ENCODE results near the gene DDIT4. TPM values are rescaled to one million over a fixed set of nuclear protein-coding genes. Genes with fewer than 3 reads are reported as not detected.

Gene DDIT4
- polyA plus RNA-seq, 3 donors: 26.1 to 611 (median 45.8) TPM

- H3K79me2 ChIP-seq (ENCODE audit: insufficient read depth, low read length): peaks cover 10% of the 10 kb centered on the region
- H3K27me3 ChIP-seq (ENCODE audit: control insufficient read depth in 2 of 2, insufficient read depth in 2 of 2, low read length in 2 of 2): no peaks in the 10 kb centered on the region
- Mint-ChIP-seq H3K36me3 (peaks cover 0 to 3% of the 10 kb centered on the region in 2 donors), H3K4me1 (peaks cover 60% of the 10 kb centered on the region), H3K4me3 (peak overlapping the region in 1 of 2 donors; percentile 72), H3K27ac (peak overlapping the region; percentile 58 to 90 (median 83)), H3K27me3 (ENCODE audit: low read depth in 3 of 3) (peaks cover 0 to 2% (median 0%) of the 10 kb centered on the region in 3 donors), H3K9me3 (no peaks in the 10 kb centered on the region)
- peaks cover 58 to 64% of the 10 kb centered on the region in 2 donors for H3K4me1 ChIP-seq (ENCODE audit: control insufficient read depth in 1 of 2, insufficient read depth in 2 of 2, low read length in 2 of 2)
- intact Hi-C loops (cut with micrococcal nuclease): loop anchor here in 1 of 2 donors (5.0 kb wide), 1 partner anchor 43 kb away; the partner anchor contains the start of gene DDIT4
- TF ChIP-seq CTCF (IDR thresholded peaks at IDR 0.05): no peak
- DNase-seq: peak in 2 of 3 donors; percentile 48 to 61
- H2AFZ ChIP-seq (ENCODE audit: insufficient read depth, low read depth, low read length, poor library complexity, severe bottlenecking): peak overlapping the region; percentile 22
- H3K4me2 ChIP-seq (replicated peaks; ENCODE audit: extremely low read depth, low read length, poor library complexity, severe bottlenecking): peak overlapping the region; percentile 30
- peak overlapping the region in 1 of 3 experiments; percentile 2 for H3K4me3 ChIP-seq (replicated peaks in 1 of 3; ENCODE audit: low read depth in 2 of 3, low read length in 3 of 3)
- peak overlapping the region; percentile 27 to 73 for H3K27ac ChIP-seq (ENCODE audit: low read depth in 1 of 2, low read length in 2 of 2)
- no CpG with 5 or more reads among the region's 2 CpGs for WGBS (ENCODE audit: insufficient coverage)
- H4K20me1 ChIP-seq (ENCODE audit: insufficient read depth, low read length): no peaks in the 10 kb centered on the region
- H3K9me3 ChIP-seq (replicated peaks in 1 of 2; ENCODE audit: control insufficient read depth in 1 of 2, insufficient read depth in 1 of 2, low read length in 2 of 2): no peaks in the 10 kb centered on the region
- no peaks in the 10 kb centered on the region for H3K36me3 ChIP-seq (replicated peaks in 1 of 2; ENCODE audit: control insufficient read depth in 1 of 2, insufficient read depth in 2 of 2, low read length in 2 of 2)
- H3K9ac ChIP-seq (ENCODE audit: insufficient read depth, low read length, poor library complexity, severe bottlenecking): no peak overlapping the region
Observed at GRCh38 chr10:72315611-72316385, 42.1 kb downstream of the DDIT4 start.

GRCh38 chr10:72316386-72316700 lies 42.6 kb downstream of the DDIT4 start:
- peak overlapping the region in 1 of 2 donors; percentile 72 for H3K4me3 Mint-ChIP-seq
- Histone ChIP-seq H2AFZ (ENCODE audit: insufficient read depth, low read depth, low read length, poor library complexity, severe bottlenecking) (no peak overlapping the region), H3K79me2 (ENCODE audit: insufficient read depth, low read length) (peaks cover 10% of the 10 kb centered on the region), H3K27me3 (ENCODE audit: control insufficient read depth in 2 of 2, insufficient read depth in 2 of 2, low read length in 2 of 2) (no peaks in the 10 kb centered on the region), H4K20me1 (ENCODE audit: insufficient read depth, low read length) (no peaks in the 10 kb centered on the region), H3K9ac (ENCODE audit: insufficient read depth, low read length, poor library complexity, severe bottlenecking) (no peak overlapping the region), H3K9me3 (replicated peaks in 1 of 2; ENCODE audit: control insufficient read depth in 1 of 2, insufficient read depth in 1 of 2, low read length in 2 of 2) (no peaks in the 10 kb centered on the region), H3K4me1 (ENCODE audit: control insufficient read depth in 1 of 2, insufficient read depth in 2 of 2, low read length in 2 of 2) (peaks cover 60 to 67% of the 10 kb centered on the region in 2 donors), H3K4me2 (replicated peaks; ENCODE audit: extremely low read depth, low read length, poor library complexity, severe bottlenecking) (peak overlapping the region; percentile 30), H3K4me3 (replicated peaks in 1 of 3; ENCODE audit: low read depth in 2 of 3, low read length in 3 of 3) (peak overlapping the region in 1 of 3 experiments; percentile 2), H3K27ac (ENCODE audit: low read depth in 1 of 2, low read length in 2 of 2) (peak overlapping the region; percentile 15 to 73), H3K36me3 (replicated peaks in 1 of 2; ENCODE audit: control insufficient read depth in 1 of 2, insufficient read depth in 2 of 2, low read length in 2 of 2) (no peaks in the 10 kb centered on the region)
- DNase-seq: peak in 2 of 3 donors; percentile 51 to 61
- no peaks in the 10 kb centered on the region for H3K9me3 Mint-ChIP-seq
- peaks cover 0 to 3% of the 10 kb centered on the region in 2 donors for H3K36me3 Mint-ChIP-seq
- peak overlapping the region; percentile 58 to 90 (median 83) for H3K27ac Mint-ChIP-seq
- no peak for TF ChIP-seq CTCF (IDR thresholded peaks at IDR 0.05)
- intact Hi-C loops (cut with micrococcal nuclease): loop anchor here in 1 of 2 donors (5.0 kb wide), 1 partner anchor 44 kb away; the partner anchor contains the start of gene DDIT4
- peaks cover 0 to 2% (median 0%) of the 10 kb centered on the region in 3 donors for H3K27me3 Mint-ChIP-seq (ENCODE audit: low read depth in 3 of 3)
- H3K4me1 Mint-ChIP-seq: peaks cover 62% of the 10 kb centered on the region
- 0% methylated on average over 1 of the region's 3 CpGs for WGBS (ENCODE audit: insufficient coverage)
